IMR-90 (cell line): Measurements from ENCODE around the gene RALGPS2. TPM values are rescaled to one million over a fixed set of nuclear protein-coding genes. Genes with fewer than 3 reads are reported as not detected.

Experiments used
- ATAC-seq: fragments of 200-7000 bp; cut with Tn5 transposase; 2 replicates; pipeline ENCODE4 v1.9.1; 2020; ENCODE audit warnings: low read depth, mild to moderate bottlenecking, moderate library complexity
- BruUV-seq: library from RNA; stranded (reverse); fragments of 400-500 nt; replicated peaks from 2 replicates; lab custom pipeline; 2021; lab: Mats Ljungman, UMichigan
- CTCF ChIA-PET: fragments of 300-600 bp; formaldehyde crosslinking; extraction: SDS; loops from one replicate; lab custom pipeline; 2021; ENCODE audit warnings: antibody characterized with exemption; lab: Yijun Ruan, JAX
- POLR2A ChIA-PET: fragments of 300-600 bp; sonication (Branson Sonifier 250); formaldehyde crosslinking; loops from one replicate; lab custom pipeline; 2022; ENCODE audit warnings: antibody characterized with exemption; ENCODE audit not compliant: unreplicated experiment; lab: Charles Lee
- DNase-seq: peaks from one replicate; pipeline ENCODE4 v3.0.0; 2013
- H2AFZ ChIP-seq: replicated peaks from 2 replicates; pipeline ENCODE3; 2013; ENCODE audit warnings: low read length, mild to moderate bottlenecking; ENCODE audit not compliant: poor library complexity
- H2AK5ac ChIP-seq: 2 replicates; pipeline ENCODE4 v1.6.1; 2013; ENCODE audit warnings: low read depth, low read length, inconsistent platforms
- H2AK9ac ChIP-seq: replicated peaks from 2 replicates; pipeline ENCODE3; 2013; ENCODE audit warnings: mild to moderate bottlenecking, low read depth, low read length, moderate library complexity; ENCODE audit not compliant: poor library complexity
- H2BK120ac ChIP-seq: 2 replicates; pipeline ENCODE4 v1.6.1; 2013; ENCODE audit warnings: low read depth, low read length, inconsistent platforms
- H2BK15ac ChIP-seq: 3 replicates; pipeline ENCODE4 v1.6.1; 2013; ENCODE audit warnings: low read depth, low read length, inconsistent platforms
- H2BK20ac ChIP-seq: 2 replicates; pipeline ENCODE4 v1.6.1; 2013; ENCODE audit warnings: low read depth, mild to moderate bottlenecking, inconsistent platforms, low read length, moderate library complexity
- H2BK5ac ChIP-seq: 2 replicates; pipeline ENCODE4 v1.6.1; 2013; ENCODE audit warnings: mild to moderate bottlenecking, low read depth, low read length, inconsistent platforms; ENCODE audit not compliant: poor library complexity, severe bottlenecking
- H3K14ac ChIP-seq: replicated peaks from 2 replicates; pipeline ENCODE4 v1.6.1; 2013; ENCODE audit warnings: low read depth, low read length, inconsistent platforms
- H3K18ac ChIP-seq: 2 replicates; pipeline ENCODE4 v1.6.1; 2013; ENCODE audit warnings: low read depth, low read length, control low read depth
- H3K23ac ChIP-seq: 2 replicates; pipeline ENCODE4 v1.6.1; 2013; ENCODE audit warnings: low read depth, low read length, inconsistent platforms
- H3K27ac ChIP-seq: 2 replicates; pipeline ENCODE4 v1.5.1; 2013; ENCODE audit warnings: mild to moderate bottlenecking, control low read depth, low read length; ENCODE audit not compliant: insufficient read depth
- H3K27me3 ChIP-seq: 2 replicates; pipeline ENCODE4 v1.6.1; 2013; ENCODE audit warnings: low read length; ENCODE audit not compliant: control insufficient read depth, insufficient read depth
- H3K36me3 ChIP-seq: 2 replicates; pipeline ENCODE4 v1.6.1; 2013; ENCODE audit warnings: low read length, mixed read lengths; ENCODE audit not compliant: control insufficient read depth, insufficient read depth
- H3K4ac ChIP-seq: 2 replicates; pipeline ENCODE4 v1.6.1; 2013; ENCODE audit warnings: low read depth, low read length, inconsistent platforms
- H3K4me1 ChIP-seq: 2 replicates; pipeline ENCODE4 v1.6.1; 2013; ENCODE audit warnings: low read length, mixed read lengths; ENCODE audit not compliant: control insufficient read depth, insufficient read depth
- H3K4me2 ChIP-seq: 2 replicates; pipeline ENCODE4 v1.6.1; 2013; ENCODE audit warnings: low read depth, mild to moderate bottlenecking, control low read depth, low read length, moderate library complexity
- H3K4me3 ChIP-seq: 2 replicates; pipeline ENCODE4 v1.5.1; 2013; ENCODE audit warnings: low read depth, mild to moderate bottlenecking, control low read depth, low read length, moderate library complexity; ENCODE audit not compliant: insufficient read depth
- H3K56ac ChIP-seq: 2 replicates; pipeline ENCODE4 v1.6.1; 2013; ENCODE audit warnings: low read length, inconsistent platforms; ENCODE audit not compliant: insufficient read depth; ENCODE audit errors: extremely low read depth
- H3K79me1 ChIP-seq, 2 experiments: 2 replicates each; pipeline ENCODE4 v1.6.1; 2013; ENCODE audit warnings: low read length in 2 of 2, inconsistent platforms in 1 of 2, low read depth in 1 of 2
- H3K9ac ChIP-seq: 2 replicates; pipeline ENCODE4 v1.6.1; 2013; ENCODE audit warnings: low read depth, low read length, control low read depth
- H3K9me1 ChIP-seq: 2 replicates; pipeline ENCODE4 v1.6.1; 2013; ENCODE audit warnings: low read length, inconsistent platforms; ENCODE audit not compliant: insufficient read depth
- H3K9me3 ChIP-seq: 2 replicates; pipeline ENCODE4 v1.6.1; 2013; ENCODE audit warnings: low read length; ENCODE audit not compliant: control insufficient read depth, insufficient read depth
- H4K20me1 ChIP-seq: 2 replicates; pipeline ENCODE4 v1.6.1; 2013; ENCODE audit warnings: low read length, inconsistent platforms; ENCODE audit not compliant: insufficient read depth
- H4K5ac ChIP-seq: 2 replicates; pipeline ENCODE4 v1.6.1; 2013; ENCODE audit warnings: mild to moderate bottlenecking, low read depth, low read length, control low read depth
- H4K8ac ChIP-seq, 2 experiments: 2 replicates each; pipeline ENCODE4 v1.6.1; 2013; ENCODE audit warnings: low read depth in 2 of 2, low read length in 2 of 2, control low read depth in 1 of 2, inconsistent platforms in 1 of 2
- H4K91ac ChIP-seq: 2 replicates; pipeline ENCODE4 v1.6.1; 2013; ENCODE audit warnings: low read depth, low read length, inconsistent platforms; ENCODE audit not compliant: insufficient read depth
- BHLHE40 ChIP-seq: fragments of 150-350 bp; IDR thresholded peaks from 2 replicates; pipeline ENCODE4 v1.6.1; 2016; ENCODE audit warnings: mild to moderate bottlenecking, low read depth, low read length
- CEBPB ChIP-seq: IDR thresholded peaks from 2 replicates; pipeline ENCODE4 v1.6.1; 2012; ENCODE audit warnings: low read depth, low read length, improper control_type of control experiment
- CHD1 ChIP-seq: IDR thresholded peaks from 2 replicates; pipeline ENCODE4 v1.6.1; 2012; ENCODE audit warnings: low read depth, low read length, improper control_type of control experiment
- CTCF ChIP-seq: conservative IDR thresholded peaks from 2 replicates; pipeline ENCODE4 v1.5.1; 2012; ENCODE audit warnings: mild to moderate bottlenecking, low read depth, low read length, improper control_type of control experiment
- ELK1 ChIP-seq: fragments of 150-350 bp; IDR thresholded peaks from 2 replicates; pipeline ENCODE4 v1.6.1; 2016; ENCODE audit warnings: low read depth, mild to moderate bottlenecking, low read length, moderate library complexity, borderline replicate concordance
- FOS ChIP-seq: fragments of 150-350 bp; IDR thresholded peaks from 2 replicates; pipeline ENCODE4 v1.6.1; 2016; ENCODE audit warnings: low read depth, low read length
- MAFK ChIP-seq: IDR thresholded peaks from 2 replicates; pipeline ENCODE4 v1.6.1; 2012; ENCODE audit warnings: low read depth, low read length, improper control_type of control experiment
- MAZ ChIP-seq: IDR thresholded peaks from 2 replicates; pipeline ENCODE4 v1.6.1; 2012; ENCODE audit warnings: low read depth, mild to moderate bottlenecking, low read length, improper control_type of control experiment, moderate library complexity, borderline replicate concordance
- MXI1 ChIP-seq: IDR thresholded peaks from 2 replicates; pipeline ENCODE4 v1.6.1; 2012; ENCODE audit warnings: low read depth, mild to moderate bottlenecking, low read length, moderate library complexity, borderline replicate concordance
- NFE2L2 ChIP-seq: fragments of 150-350 bp; IDR thresholded peaks from 2 replicates; pipeline ENCODE4 v1.6.1; 2016; ENCODE audit warnings: low read depth, mild to moderate bottlenecking, low read length
- POLR2A ChIP-seq: IDR thresholded peaks from 2 replicates; pipeline ENCODE4 v1.6.1; 2012; ENCODE audit warnings: mild to moderate bottlenecking, low read depth, low read length
- RAD21 ChIP-seq: IDR thresholded peaks from 2 replicates; pipeline ENCODE4 v1.6.1; 2012; ENCODE audit warnings: low read length, improper control_type of control experiment
- RCOR1 ChIP-seq: IDR thresholded peaks from 2 replicates; pipeline ENCODE4 v1.6.1; 2012; ENCODE audit warnings: mild to moderate bottlenecking, low read length, improper control_type of control experiment; ENCODE audit not compliant: insufficient replicate concordance
- RFX5 ChIP-seq: IDR thresholded peaks from 2 replicates; pipeline ENCODE4 v1.8.0; 2012; ENCODE audit warnings: low read depth, mild to moderate bottlenecking, low read length, moderate library complexity
- SMC3 ChIP-seq: fragments of 150-350 bp; IDR thresholded peaks from 2 replicates; pipeline ENCODE4 v1.6.1; 2016; ENCODE audit warnings: low read depth, mild to moderate bottlenecking, antibody characterized with exemption, low read length, moderate library complexity
- WGBS, 2 experiments: methylation state at CpG; one replicate each; pipeline versions ENCODE4 v1.1.5 to v1.1.7; 2013; ENCODE audit warnings: missing lambda C conversion rate in 2 of 2; ENCODE audit not compliant: insufficient read length in 1 of 2; ENCODE audit errors: extremely low coverage in 2 of 2; 5-methylcytosine and 5-hydroxymethylcytosine counted together
- dilution Hi-C: fragments of 300-500 bp; cut with HindIII; formaldehyde crosslinking; loops from one replicate; pipeline ENCODE4 v1.14.3; 2018; ENCODE audit warnings: low sequenced_read_pairs; ENCODE audit not compliant: unreplicated experiment
- in situ Hi-C: fragments of 300-500 bp; cut with MboI; formaldehyde crosslinking; loops from 3 replicates; pipeline ENCODE4 v1.14.3; 2019; ENCODE audit warnings: low sequenced_read_pairs, inconsistent platforms, mixed read lengths
- intact Hi-C: fragments of 100-400 bp; cut with micrococcal nuclease; formaldehyde crosslinking; loops from 2 replicates; pipeline ENCODE4 v1.10.0; 2022
- polyA plus RNA-seq, 3 experiments: library from polyadenylated mRNA; depleted of rRNA; stranded (reverse); fragments of >200 nt; gene quantifications; 2 replicates each; pipeline ENCODE4 v1.2.3, GENCODE V29; 2012; ENCODE audit warnings: low replicate concordance in 1 of 3
- total RNA-seq: library from RNA; depleted of rRNA; stranded (reverse); fragments of >200 nt; gene quantifications from 2 replicates; pipeline ENCODE4 v1.2.3, GENCODE V29; 2012
- TF ChIP-seq, protein P1 (sequence below): fragments of 150-350 bp; IDR thresholded peaks from 2 replicates; pipeline ENCODE4 v1.6.1; 2017; ENCODE audit warnings: mild to moderate bottlenecking, antibody characterized with exemption, low read length, low read depth

Gene RALGPS2
- total and polyA plus RNA-seq, 2 of the 4 experiments (the other 2 are of a cell fraction): 13.8 to 148 TPM

DNA sequence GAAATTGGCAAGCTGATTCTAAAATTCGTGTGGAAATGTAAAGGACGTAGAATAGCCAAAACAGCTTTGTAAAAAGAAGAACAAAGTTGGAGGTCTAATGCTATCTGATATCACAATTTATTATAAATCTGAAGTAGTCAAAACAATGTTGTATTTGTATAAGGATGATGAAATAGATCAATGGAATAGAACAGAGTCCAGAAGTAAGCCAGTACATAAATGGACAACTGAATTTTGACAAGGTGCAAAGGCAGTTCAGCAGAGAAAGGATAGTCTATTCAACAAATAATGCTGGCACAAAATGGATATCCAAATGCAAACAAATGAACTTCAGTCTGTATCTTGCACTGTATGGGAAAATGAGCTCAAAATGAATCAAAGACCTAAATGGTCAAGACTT, 20.2 kb downstream of the RALGPS2 start:
- H2AFZ ChIP-seq: no peak overlapping the region
- H3K36me3 ChIP-seq: peaks cover 22% of the 10 kb centered on the region
- no peak overlapping the region for H2BK15ac ChIP-seq
- no peak overlapping the region for H2AK5ac ChIP-seq
- H4K91ac ChIP-seq: no peak overlapping the region
- no peak overlapping the region for H3K56ac ChIP-seq
- H3K23ac ChIP-seq: no peak overlapping the region
- WGBS, 2 experiments: no CpG with 5 or more reads among the region's 2 CpGs
- ATAC-seq (no peak), DNase-seq (no peak)
- H2BK120ac ChIP-seq: no peak overlapping the region
- no peak overlapping the region for H3K18ac ChIP-seq
- no peak overlapping the region for H2AK9ac ChIP-seq
- peaks cover 26 to 40% of the 10 kb centered on the region in 2 experiments for H3K79me1 ChIP-seq
- no TSS peak for BruUV-seq
- H3K4ac ChIP-seq: no peak overlapping the region
- H3K9me1 ChIP-seq: peaks cover 4% of the 10 kb centered on the region; the same call in 1 of the 2 replicates
- H3K9me3 ChIP-seq: no peaks in the 10 kb centered on the region
- ChIA-PET POLR2A (no interaction called here), CTCF (no interaction called here)
- no peak overlapping the region for H2BK5ac ChIP-seq
- TF ChIP-seq POLR2A (no peak), MAFK (no peak), MXI1 (no peak), MAZ (no peak), RCOR1 (no peak), RFX5 (no peak), SMC3 (no peak), BHLHE40 (no peak), RAD21 (no peak), CTCF (no peak), NFE2L2 (no peak), CHD1 (no peak), ELK1 (no peak), CEBPB (no peak), FOS (no peak)
- TF ChIP-seq, protein P1, sequence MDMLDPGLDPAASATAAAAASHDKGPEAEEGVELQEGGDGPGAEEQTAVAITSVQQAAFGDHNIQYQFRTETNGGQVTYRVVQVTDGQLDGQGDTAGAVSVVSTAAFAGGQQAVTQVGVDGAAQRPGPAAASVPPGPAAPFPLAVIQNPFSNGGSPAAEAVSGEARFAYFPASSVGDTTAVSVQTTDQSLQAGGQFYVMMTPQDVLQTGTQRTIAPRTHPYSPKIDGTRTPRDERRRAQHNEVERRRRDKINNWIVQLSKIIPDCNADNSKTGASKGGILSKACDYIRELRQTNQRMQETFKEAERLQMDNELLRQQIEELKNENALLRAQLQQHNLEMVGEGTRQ: no peak
- no peak overlapping the region for H3K9ac ChIP-seq
- intact Hi-C loops (no loop called here), dilution Hi-C loops (no loop called here), in situ Hi-C loops (no loop called here)
- no peak overlapping the region for H3K4me3 ChIP-seq
- no peak overlapping the region for H4K8ac ChIP-seq
- no peak overlapping the region for H3K14ac ChIP-seq
- 0 out of 2 replicates have a peak, but pooled peaks cover 8% of the 10 kb centered on the region for H4K20me1 ChIP-seq
- peaks cover 4% of the 10 kb centered on the region for H3K4me1 ChIP-seq
- H2BK20ac ChIP-seq: no peak overlapping the region
- H3K27me3 ChIP-seq: no peaks in the 10 kb centered on the region
- no peak overlapping the region for H4K5ac ChIP-seq
- H3K27ac ChIP-seq: no peak overlapping the region
- H3K4me2 ChIP-seq: no peak overlapping the region
